K562 (cell line): ENCODE measurements around the gene TRIM25. TPM values are rescaled to one million over a fixed set of nuclear protein-coding genes. Genes with fewer than 3 reads are reported as not detected.

ENCODE experiments used
- ATAC-seq: fragments of 200-7000 bp; cut with Tn5 transposase; 3 replicates; pipeline ENCODE4 v1.9.1; 2020; ENCODE audit warnings: moderate library complexity
- BruUV-seq: library from RNA; stranded (reverse); fragments of 400-500 nt; replicated peaks from 2 replicates; lab custom pipeline; 2021; lab: Mats Ljungman, UMichigan
- CTCF ChIA-PET: fragments of 300-600 bp; formaldehyde crosslinking; extraction: SDS; loops from one replicate; lab custom pipeline; 2021; ENCODE audit warnings: low intra/inter-chr PET ratio; lab: Yijun Ruan, JAX
- POLR2A ChIA-PET: fragments of 300-600, 350-650 bp; sonication (Branson Sonifier 250); formaldehyde crosslinking; extraction: SDS; loops from one replicate; lab custom pipeline; 2021; ENCODE audit warnings: antibody characterized with exemption, inconsistent platforms; lab: Yijun Ruan, JAX
- DNase-seq, 4 experiments: peaks; one replicate each; pipeline versions ENCODE4 v3.0.0 to v3.0.0-alpha.2; 2011 to 2018; ENCODE audit warnings: low spot score in 3 of 4, mixed read lengths in 3 of 4; ENCODE audit errors: extremely low read depth in 1 of 4
- FAIRE-seq: peaks from 2 replicates; lab custom pipeline; 2011; peaks lifted over from hg19 to GRCh38; lab: Jason Lieb, UNC
- H2AFZ ChIP-seq: 2 replicates; pipeline ENCODE4 v1.6.0; 2011; ENCODE audit warnings: low read depth, low read length, control low read depth, inconsistent platforms
- H3K27ac ChIP-seq: fragments of 200-600 bp; 3 replicates; pipeline ENCODE4 v1.8.0; 2011; ENCODE audit warnings: low read depth, mild to moderate bottlenecking, control low read depth, inconsistent platforms, low read length, moderate library complexity, mixed read lengths; ENCODE audit errors: extremely low read depth
- H3K27me3 ChIP-seq, 2 experiments: fragments of 300-600 bp in 1 of 2; 2 replicates in 1 of 2; 3 replicates in 1 of 2; pipeline versions ENCODE4 v1.6.0 to v1.8.0; 2011; ENCODE audit warnings: inconsistent platforms in 2 of 2, low read length in 2 of 2, mild to moderate bottlenecking in 1 of 2, mixed read lengths in 1 of 2, moderate library complexity in 1 of 2; ENCODE audit not compliant: control insufficient read depth in 2 of 2, insufficient read depth in 2 of 2
- H3K36me3 ChIP-seq: fragments of 300-600 bp; 3 replicates; pipeline ENCODE4 v1.8.0; 2011; ENCODE audit warnings: mild to moderate bottlenecking, low read length, inconsistent platforms; ENCODE audit not compliant: control insufficient read depth, insufficient read depth
- H3K4me1 ChIP-seq, 2 experiments: fragments of 200-600 bp in 1 of 2; replicated peaks in 1 of 2; 2 replicates in 1 of 2; 3 replicates in 1 of 2; pipeline versions ENCODE4 v1.5.1 to v1.8.0; 2011; ENCODE audit warnings: inconsistent platforms in 2 of 2, low read length in 2 of 2, mild to moderate bottlenecking in 1 of 2, mixed read lengths in 1 of 2, moderate library complexity in 1 of 2; ENCODE audit not compliant: control insufficient read depth in 2 of 2, insufficient read depth in 2 of 2
- H3K4me2 ChIP-seq: 2 replicates; pipeline ENCODE4 v1.6.1; 2011; ENCODE audit warnings: low read length, control low read depth, inconsistent platforms, mixed read lengths; ENCODE audit not compliant: insufficient read depth
- H3K4me3 ChIP-seq: fragments of 200-600 bp; sonication (generic), shearing (Covaris generic); 2 replicates; pipeline ENCODE4 v1.5.1; 2016; ENCODE audit warnings: control low read depth, inconsistent platforms
- H3K79me2 ChIP-seq: fragments of 200-600 bp; 3 replicates; pipeline ENCODE4 v1.8.0; 2011; ENCODE audit warnings: low read length, inconsistent platforms; ENCODE audit not compliant: control insufficient read depth, insufficient read depth
- H3K9ac ChIP-seq, 2 experiments: 2 replicates each; pipeline versions ENCODE4 v1.6.0 to v1.6.1; 2011; ENCODE audit warnings: low read depth in 2 of 2, low read length in 2 of 2, control low read depth in 1 of 2, inconsistent platforms in 1 of 2, mild to moderate bottlenecking in 1 of 2, mixed read lengths in 1 of 2; ENCODE audit not compliant: insufficient read depth in 1 of 2
- H3K9me1 ChIP-seq: one replicate; pipeline ENCODE4 v1.6.0; 2011; ENCODE audit warnings: inconsistent platforms, mild to moderate bottlenecking, low read length, moderate library complexity; ENCODE audit not compliant: control insufficient read depth, insufficient read depth
- H3K9me3 ChIP-seq: replicated peaks from 2 replicates; pipeline ENCODE4 v1.5.1; 2011; ENCODE audit warnings: low read depth, low read length, inconsistent platforms; ENCODE audit not compliant: control insufficient read depth, insufficient read depth
- H4K20me1 ChIP-seq: replicated peaks from 2 replicates; pipeline ENCODE4 v1.6.1; 2011; ENCODE audit warnings: low read length, inconsistent platforms, mixed read lengths; ENCODE audit not compliant: control insufficient read depth, insufficient read depth
- CBFB ChIP-seq: sonication (generic); formaldehyde crosslinking; IDR thresholded peaks from 2 replicates; pipeline ENCODE4 v1.4.0; 2020; ENCODE audit warnings: mild to moderate bottlenecking, missing genetic modification reagents
- FIP1L1 ChIP-seq: fragments of 200-400 bp; formaldehyde crosslinking; IDR thresholded peaks from 2 replicates; pipeline ENCODE4 v1.6.1; 2018; ENCODE audit warnings: mild to moderate bottlenecking, low read depth, low read length; ENCODE audit not compliant: poor library complexity, severe bottlenecking
- GATA2 ChIP-seq: sonication (generic); formaldehyde crosslinking; IDR thresholded peaks from 2 replicates; pipeline ENCODE4 v1.4.0; 2020; ENCODE audit warnings: mild to moderate bottlenecking, missing genetic modification reagents
- JUND ChIP-seq, 2 experiments: IDR thresholded peaks; 2 replicates in 1 of 2; 3 replicates in 1 of 2; pipeline ENCODE4 v1.6.1; 2011; ENCODE audit warnings: borderline replicate concordance in 2 of 2, low read depth in 2 of 2, low read length in 2 of 2, improper control_type of control experiment in 1 of 2, missing biosample characterization in 1 of 2, missing genetic modification characterization in 1 of 2, missing genetic modification reagents in 1 of 2
- KLF16 ChIP-seq: IDR thresholded peaks from 2 replicates; pipeline ENCODE4 v1.6.1; 2016; ENCODE audit warnings: antibody characterized with exemption
- NONO ChIP-seq, 2 experiments: fragments of 200-400 bp in 1 of 2; fragments of 450-650 bp in 1 of 2; formaldehyde crosslinking in 1 of 2; IDR thresholded peaks; 2 replicates each; pipeline ENCODE4 v1.6.1; 2017; ENCODE audit warnings: low read depth in 2 of 2, mild to moderate bottlenecking in 2 of 2, moderate library complexity in 2 of 2, low read length in 1 of 2
- RBFOX2 ChIP-seq: fragments of 200-400 bp; formaldehyde crosslinking; IDR thresholded peaks from 2 replicates; pipeline ENCODE4 v1.6.1; 2017; ENCODE audit warnings: low read depth, mild to moderate bottlenecking, low read length, moderate library complexity
- RFX1 ChIP-seq: fragments of 450-650 bp; IDR thresholded peaks from 2 replicates; pipeline ENCODE4 v1.6.1; 2016; ENCODE audit warnings: mild to moderate bottlenecking, moderate library complexity
- RNF2 ChIP-seq: sonication (generic); IDR thresholded peaks from 2 replicates; pipeline ENCODE4 v1.6.1; 2016
- ZNF134 ChIP-seq: fragments of 250-450 bp; sonication (Bioruptor Pico); conservative IDR thresholded peaks from 2 replicates; pipeline ENCODE4 v1.4.0; 2020
- ZNF561 ChIP-seq: fragments of 450-650 bp; formaldehyde crosslinking; conservative IDR thresholded peaks from 2 replicates; pipeline ENCODE4 v1.4.0; 2020; ENCODE audit warnings: mild to moderate bottlenecking, moderate library complexity
- ZNF57 ChIP-seq: fragments of 450-650 bp; formaldehyde crosslinking; IDR thresholded peaks from 2 replicates; pipeline ENCODE4 v1.4.0; 2020; ENCODE audit warnings: mild to moderate bottlenecking, moderate library complexity
- WGBS: fragments of 100-300 bp; shearing (Covaris generic); methylation state at CpG from one replicate; pipeline ENCODE4 v1.1.6; 2016; ENCODE audit warnings: low coverage, mixed read lengths; ENCODE audit not compliant: insufficient coverage; ENCODE audit errors: missing lambda C conversion rate; 5-methylcytosine and 5-hydroxymethylcytosine counted together
- in situ Hi-C: fragments of 300-500 bp; cut with MboI; formaldehyde crosslinking; loops from 4 replicates; pipeline ENCODE4 v1.15.0; 2018; ENCODE audit warnings: inconsistent platforms, mixed read lengths
- intact Hi-C: fragments of 100-400 bp; cut with micrococcal nuclease; formaldehyde crosslinking; loops from 2 replicates; pipeline ENCODE4 v1.14.2; 2022
- polyA plus RNA-seq, 8 experiments: library from polyadenylated mRNA; depleted of rRNA in 4 of 8; stranded (reverse) in 5 of 8; unstranded in 3 of 8; fragments of >200 nt; fragmentation: Nextera tagmentation in 2 of 8; fragmentation: Illumina TruSeq in 1 of 8; extraction: Ambion mirVana in 2 of 8; extraction: Trizol in 1 of 8; gene quantifications; 2 replicates each; pipeline versions ENCODE4 v1.2.1 to v1.2.3, GENCODE V29; 2011 to 2014; ENCODE audit warnings: inconsistent platforms in 1 of 8, missing spikeins in 1 of 8
- total RNA-seq, 7 experiments: library from RNA; depleted of rRNA in 6 of 7; stranded (reverse); fragments of >200 nt in 6 of 7; fragmentation: Illumina TruSeq in 2 of 7; extraction: Trizol in 2 of 7; gene quantifications; 2 replicates each; pipeline versions ENCODE4 v1.2.1 to v1.2.3, GENCODE V29; 2011 to 2021; ENCODE audit warnings: low replicate concordance in 1 of 7

TRIM25 gene
- total and polyA plus RNA-seq, 9 of the 15 experiments (the other 6 are each of a cell fraction or from before 2014, with no cell fraction given), result 5.9 to 49.5 (median 24.5) TPM

- TF ChIP-seq NONO (IDR thresholded peaks at IDR 0.05; ENCODE audit: low read depth in 2 of 2, low read length in 1 of 2) (no peak), ZNF561 (CRISPR knock-in tag) (no peak), ZNF57 (CRISPR knock-in tag) (no peak), KLF16 (no peak)
These were observed 14.4 kb downstream of the TRIM25 start (continued) for GRCh38 chr17:56899403-56899802.

GRCh38 chr17:56898874-56899273 lies 15.0 kb downstream of the TRIM25 start:
- in situ Hi-C loops, result no loop called here
- CTCF ChIA-PET, result no interaction called here
- Histone ChIP-seq H3K79me2 (no peaks in the 10 kb centered on the region), H3K4me1 (peaks cover 0 to 4% of the 10 kb centered on the region in 2 experiments; a peak in 1 of 5 replicates), H3K4me3 (no peak overlapping the region), H3K9me3 (no peaks in the 10 kb centered on the region), H3K9me1 (peaks cover 5% of the 10 kb centered on the region), H4K20me1 (no peaks in the 10 kb centered on the region; the same call in none of the 2 replicates), H2AFZ (no peak overlapping the region), H3K27me3 (no peaks in the 10 kb centered on the region), H3K27ac (no peak overlapping the region), H3K4me2 (no peak overlapping the region), H3K36me3 (peaks cover 90% of the 10 kb centered on the region; the same call in 2 of the 3 replicates), H3K9ac (no peak overlapping the region; a peak in 1 of 4 replicates)
- POLR2A ChIA-PET, result interaction anchor here (0.6 to 3.0 kb wide), 4 partner anchors 9 to 27 kb away, joined by 3 to 12 read pairs (median 4); no protein-coding TSS in a partner anchor
- TF ChIP-seq JUND (IDR thresholded peaks at IDR 0.05; ENCODE audit: borderline replicate concordance, low read depth, low read length), result no peak
- TF ChIP-seq JUND (tag; IDR thresholded peaks at IDR 0.05; ENCODE audit: borderline replicate concordance, low read depth, low read length), result no peak
- peak; percentile 40; the same call in 1 of the 2 replicates for TF ChIP-seq RBFOX2
- TF ChIP-seq FIP1L1, result no peak
- TF ChIP-seq RNF2, result no peak
- peak; percentile 93 for TF ChIP-seq RFX1
- no peak for TF ChIP-seq GATA2
- no peak for TF ChIP-seq CBFB (CRISPR knock-in tag)
- TF ChIP-seq ZNF134, result no peak
- 58% methylated on average over 9 of the region's 9 CpGs for WGBS
- ATAC-seq (peak; percentile 77), FAIRE-seq (no peak), DNase-seq (peak; percentile 39 to 67 (median 56))
- intact Hi-C loops, result no loop called here
- BruUV-seq, result no TSS peak
